Gastroesophageal sphincter (tissue), 3 donors: ENCODE results near the gene RIPK3.

ENCODE experiments used
- POLR2A ChIP-seq, 2 donors: fragments of 450-650 bp; IDR thresholded peaks; one replicate each; pipeline ENCODE4 v1.6.1; 2017; ENCODE audit warnings: antibody characterized with exemption in 2 of 2, mild to moderate bottlenecking in 2 of 2, moderate library complexity in 1 of 2
- POLR2AphosphoS5 ChIP-seq: sonication (generic); formaldehyde crosslinking; IDR thresholded peaks from one replicate; pipeline ENCODE4 v1.6.1; 2017; ENCODE audit warnings: antibody characterized with exemption
- TF ChIP-seq, protein P1 (sequence below), 4 experiments: fragments of 200-600 bp in 2 of 4; fragments of 450-650 bp in 2 of 4; sonication (generic) in 1 of 4; IDR thresholded peaks; one replicate each; pipeline ENCODE4 v1.5.1; 2017 to 2019; ENCODE audit warnings: antibody characterized with exemption in 4 of 4, mild to moderate bottlenecking in 2 of 4, moderate library complexity in 2 of 4

DNA sequence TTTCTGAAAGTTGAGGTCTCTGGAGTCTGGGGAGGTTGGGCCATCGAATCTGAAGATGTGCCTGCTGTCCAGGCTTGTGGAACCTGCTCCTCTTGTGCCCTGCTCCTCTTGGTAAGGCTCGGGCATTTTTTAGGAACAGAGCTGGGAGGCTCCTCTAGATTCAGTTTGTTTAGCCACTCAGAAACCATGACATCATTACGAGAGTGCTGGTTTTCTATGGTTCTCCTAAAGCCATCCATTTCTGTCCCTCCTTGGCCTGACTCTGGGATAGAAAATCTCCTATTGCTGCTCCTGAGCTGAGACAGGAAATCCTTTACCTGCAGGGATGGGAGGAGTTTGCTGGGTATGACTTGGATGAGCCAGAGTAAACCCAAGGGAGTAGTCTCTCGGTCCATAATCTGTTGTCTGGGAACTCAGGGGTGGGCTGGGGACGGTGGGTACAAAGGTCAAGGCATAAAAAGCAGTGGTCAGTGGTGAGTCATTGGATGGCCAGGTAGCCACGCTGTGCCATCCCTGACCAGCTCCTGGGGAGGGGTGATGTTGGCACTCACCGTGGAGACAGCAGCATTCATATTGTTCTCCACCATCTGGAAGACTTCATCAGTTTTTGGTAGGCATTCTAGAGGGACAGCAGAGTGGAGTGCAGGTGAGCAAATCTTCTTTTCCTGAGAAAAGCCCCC lies 2.5 kb downstream of the RIPK3 start:
- TF ChIP-seq, protein P1, sequence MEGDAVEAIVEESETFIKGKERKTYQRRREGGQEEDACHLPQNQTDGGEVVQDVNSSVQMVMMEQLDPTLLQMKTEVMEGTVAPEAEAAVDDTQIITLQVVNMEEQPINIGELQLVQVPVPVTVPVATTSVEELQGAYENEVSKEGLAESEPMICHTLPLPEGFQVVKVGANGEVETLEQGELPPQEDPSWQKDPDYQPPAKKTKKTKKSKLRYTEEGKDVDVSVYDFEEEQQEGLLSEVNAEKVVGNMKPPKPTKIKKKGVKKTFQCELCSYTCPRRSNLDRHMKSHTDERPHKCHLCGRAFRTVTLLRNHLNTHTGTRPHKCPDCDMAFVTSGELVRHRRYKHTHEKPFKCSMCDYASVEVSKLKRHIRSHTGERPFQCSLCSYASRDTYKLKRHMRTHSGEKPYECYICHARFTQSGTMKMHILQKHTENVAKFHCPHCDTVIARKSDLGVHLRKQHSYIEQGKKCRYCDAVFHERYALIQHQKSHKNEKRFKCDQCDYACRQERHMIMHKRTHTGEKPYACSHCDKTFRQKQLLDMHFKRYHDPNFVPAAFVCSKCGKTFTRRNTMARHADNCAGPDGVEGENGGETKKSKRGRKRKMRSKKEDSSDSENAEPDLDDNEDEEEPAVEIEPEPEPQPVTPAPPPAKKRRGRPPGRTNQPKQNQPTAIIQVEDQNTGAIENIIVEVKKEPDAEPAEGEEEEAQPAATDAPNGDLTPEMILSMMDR (IDR thresholded peaks at IDR 0.05): no peak
- TF ChIP-seq POLR2AphosphoS5 (no peak), POLR2A (IDR thresholded peaks at IDR 0.05) (no peak)
